GM21619 (cell line): ENCODE results near the gene SLC47A1.

ENCODE experiments used
- ATAC-seq: cut with Tn5 transposase; IDR thresholded peaks from one replicate; pipeline ENCODE4 v1.9.1; 2021; ENCODE audit not compliant: unreplicated experiment

The SLC47A1 gene

DNA sequence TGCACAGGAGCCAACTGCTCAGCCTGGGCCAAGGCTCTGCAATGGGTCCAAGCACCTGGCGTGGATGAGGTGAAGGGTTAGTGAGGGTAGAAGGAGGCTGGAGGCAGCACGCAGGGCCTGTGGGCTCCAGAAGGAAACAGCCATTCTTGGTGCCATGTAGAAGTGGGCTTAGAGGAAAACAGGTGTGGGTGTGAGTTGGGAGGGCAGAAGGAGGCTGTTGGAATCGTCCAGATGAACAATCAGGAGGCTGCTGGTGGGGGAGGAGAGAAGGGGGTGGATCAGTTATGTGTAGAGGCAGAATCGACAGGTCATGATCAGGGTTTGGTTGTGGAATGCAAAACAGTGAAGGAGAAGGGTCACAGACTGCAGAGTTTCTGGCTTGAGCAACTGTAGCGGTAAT is 63.2 kb downstream of the SLC47A1 start:
- no peak for ATAC-seq

DNA sequence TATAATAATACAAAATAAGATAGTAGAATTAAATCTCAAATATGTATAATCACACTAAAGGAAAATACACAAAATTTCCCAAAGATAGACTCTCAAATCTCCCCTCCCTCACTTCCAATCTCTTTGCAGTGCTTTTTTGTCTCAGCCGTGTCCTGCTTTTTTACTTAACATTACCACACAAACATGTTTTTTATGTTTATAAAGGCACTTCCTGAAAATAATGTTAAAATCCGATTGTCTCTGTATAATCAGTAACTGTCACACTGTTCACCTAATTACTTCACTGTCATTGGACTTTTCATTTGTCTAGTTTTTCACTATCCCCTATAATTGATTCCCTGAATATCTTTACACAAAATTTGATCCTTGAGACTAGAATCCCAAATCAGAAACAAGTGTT is 76.7 kb downstream of the SLC47A1 start:
- no peak for ATAC-seq

DNA sequence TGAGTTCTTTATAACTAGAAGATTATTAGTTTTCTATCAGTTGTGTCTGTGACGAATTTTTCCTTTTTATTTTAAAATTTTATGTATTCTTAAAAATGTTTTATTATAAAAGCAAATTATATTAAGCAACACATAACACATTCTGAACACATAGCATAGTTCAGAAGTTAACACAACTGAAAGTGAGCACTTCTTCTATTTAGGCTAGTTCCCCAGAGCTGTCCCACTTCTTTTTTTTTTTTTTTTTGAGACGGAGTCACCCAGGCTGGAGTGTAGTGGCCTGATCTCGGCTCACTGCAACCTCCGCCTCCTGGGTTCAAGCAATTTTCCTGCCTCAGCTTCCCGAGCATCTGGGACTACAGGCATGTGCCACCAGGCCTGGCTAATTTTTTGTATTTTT is 77.2 kb downstream of the SLC47A1 start:
- ATAC-seq, result no peak

DNA sequence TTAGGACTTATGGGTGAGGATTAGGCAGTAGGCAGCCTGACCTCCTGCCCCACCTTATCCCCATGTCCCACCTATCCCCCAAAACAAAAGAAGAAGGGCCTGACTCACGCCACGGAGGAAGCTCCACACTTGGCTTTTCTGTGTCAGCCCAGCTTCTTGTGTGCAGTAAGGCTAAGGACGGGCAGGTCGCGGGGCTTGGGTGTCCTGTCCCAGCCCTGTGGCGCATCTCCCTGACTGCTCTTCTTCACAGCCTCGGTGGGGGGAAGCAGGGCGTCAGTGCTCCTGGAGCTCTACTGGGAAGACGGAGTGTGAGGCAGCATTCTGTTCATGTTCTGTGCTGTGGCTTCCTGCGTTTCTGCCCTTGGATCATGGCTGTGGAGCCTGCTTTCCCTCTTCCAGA is 80.3 kb downstream of the SLC47A1 start:
- no peak for ATAC-seq

DNA sequence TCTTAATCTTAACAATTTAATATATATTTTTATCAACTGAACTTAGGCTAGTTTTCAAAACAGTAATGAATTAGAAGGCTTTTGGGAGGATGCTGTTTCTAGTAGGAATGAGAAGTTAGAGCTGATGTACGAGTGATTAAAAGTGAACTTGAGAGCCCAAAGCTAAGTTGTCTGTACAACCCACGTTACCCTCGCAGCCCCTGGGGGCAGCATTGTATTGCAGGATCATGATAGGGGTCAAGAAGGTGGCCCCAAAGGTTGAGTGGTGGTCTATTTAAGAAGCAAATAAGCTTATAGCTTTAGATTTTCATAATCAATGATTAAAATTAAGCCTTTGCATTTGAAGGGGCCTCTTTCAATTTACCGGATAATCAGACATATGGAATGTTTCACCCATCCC is 81.2 kb downstream of the SLC47A1 start:
- ATAC-seq, result no peak

DNA sequence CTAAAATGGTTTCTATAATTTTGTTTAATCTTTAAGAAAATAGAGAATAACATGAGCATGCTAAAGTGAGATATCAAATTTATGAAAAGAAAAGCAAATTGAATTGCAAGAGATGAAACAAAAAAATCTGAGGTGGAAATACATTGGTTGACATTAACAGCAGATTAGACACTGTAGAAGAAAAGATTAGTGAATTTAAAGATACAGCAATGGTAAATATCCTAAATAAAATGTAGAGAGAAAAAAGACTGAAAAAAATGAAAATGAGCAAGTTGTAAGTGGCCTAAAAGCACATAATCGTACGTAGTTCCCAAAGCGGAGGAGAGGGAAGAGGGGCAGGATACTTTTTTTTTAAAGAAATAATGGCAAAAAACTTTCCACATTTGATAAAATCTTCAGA is 84.4 kb downstream of the SLC47A1 start:
- no peak for ATAC-seq

DNA sequence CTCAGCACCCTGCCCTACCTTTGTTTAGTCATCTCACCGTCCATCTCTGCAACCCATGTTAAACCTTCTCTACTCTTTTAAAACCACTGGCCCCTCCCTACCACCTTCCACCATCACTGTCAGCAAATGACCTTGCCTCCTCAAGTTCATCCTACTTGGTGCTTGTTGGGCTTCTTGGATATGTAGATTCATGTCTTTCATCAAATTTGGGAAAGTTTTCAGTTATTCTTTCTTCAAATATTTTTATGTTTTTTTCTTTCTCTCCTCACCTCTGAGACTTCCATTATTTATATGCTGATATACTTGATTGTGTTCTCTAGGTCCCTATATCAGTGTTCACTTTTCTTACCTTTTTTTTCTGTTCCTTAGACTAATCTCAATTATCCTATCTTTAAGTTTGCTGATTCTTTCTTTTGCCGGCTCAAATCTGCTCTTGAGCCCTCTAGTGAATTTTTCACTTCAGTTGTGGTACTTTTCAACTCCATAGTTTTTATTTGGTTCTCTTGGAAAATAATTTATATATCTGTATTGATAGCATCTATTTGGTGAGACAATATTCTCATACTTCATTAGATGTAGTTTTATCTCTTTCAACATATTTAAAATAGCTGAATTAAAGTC is 86.2 kb downstream of the SLC47A1 start:
- ATAC-seq, result no peak

DNA sequence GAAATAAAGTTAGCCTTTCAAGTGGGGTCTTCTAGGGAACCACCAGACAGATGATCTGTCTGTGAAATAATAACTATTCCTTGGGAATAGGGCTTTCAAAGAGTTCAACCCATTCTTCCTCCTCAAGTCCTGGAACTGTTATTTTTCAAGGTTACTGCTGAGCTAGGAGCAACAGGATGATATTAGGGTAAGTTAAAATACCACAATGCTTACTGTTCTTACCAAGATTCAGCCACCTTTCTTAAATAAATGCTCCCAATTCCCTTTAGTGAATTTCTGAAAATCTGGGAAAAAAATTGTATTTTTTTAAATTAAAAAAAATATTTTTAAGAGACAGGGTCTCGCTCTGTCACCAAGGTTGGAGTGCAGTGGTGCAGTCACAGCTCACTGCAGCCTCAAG is 88.0 kb downstream of the SLC47A1 start:
- ATAC-seq, result no peak

DNA sequence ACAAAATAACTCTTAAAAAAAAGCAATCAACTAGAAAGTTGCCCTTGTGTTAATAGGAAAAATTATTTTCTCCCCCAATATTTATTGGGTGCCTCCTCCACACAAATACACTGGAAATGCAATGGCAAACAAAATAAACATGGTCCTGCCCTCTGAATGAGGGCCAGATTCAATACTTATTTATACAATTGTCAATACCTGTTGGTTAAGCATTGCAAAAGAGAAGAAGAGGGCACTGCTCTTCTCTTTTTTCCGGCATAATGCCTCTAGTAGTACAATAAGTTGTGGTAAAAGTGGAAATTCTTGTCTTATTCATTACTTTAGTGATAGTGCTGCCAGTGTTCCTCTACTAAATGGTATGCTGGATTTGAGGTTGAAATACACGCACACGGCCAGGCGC is 92.4 kb downstream of the SLC47A1 start:
- ATAC-seq, result no peak
